Progenitor cell of endocrine pancreas (in vitro differentiated cells): ENCODE results near the gene IL1A. TPM values are rescaled to one million over a fixed set of nuclear protein-coding genes. Genes with fewer than 3 reads are reported as not detected.

Source experiments
- DNase-seq: peaks from one replicate; pipeline ENCODE4 v3.0.0; 2021; ENCODE audit warnings: low spot score; ENCODE audit not compliant: unreplicated experiment
- H3K27ac Mint-ChIP-seq: 2 replicates; pipeline ENCODE4 v1.8.0; 2021; ENCODE audit warnings: mild to moderate bottlenecking, moderate library complexity, mixed read lengths
- H3K27me3 Mint-ChIP-seq: 2 replicates; pipeline ENCODE4 v1.8.0; 2021; ENCODE audit warnings: mixed read lengths
- H3K36me3 Mint-ChIP-seq: 2 replicates; pipeline ENCODE4 v1.8.0; 2022; ENCODE audit warnings: mixed read lengths; ENCODE audit not compliant: insufficient read depth
- H3K4me1 Mint-ChIP-seq: 2 replicates; pipeline ENCODE4 v1.8.0; 2021; ENCODE audit warnings: low read depth, mixed read lengths
- H3K4me3 Mint-ChIP-seq: 2 replicates; pipeline ENCODE4 v1.8.0; 2021; ENCODE audit warnings: low read depth, mild to moderate bottlenecking, moderate library complexity, mixed read lengths
- H3K9me3 Mint-ChIP-seq: 2 replicates; pipeline ENCODE4 v1.8.0; 2021; ENCODE audit warnings: low read depth, mixed read lengths
- CTCF ChIP-seq: fragments of 200-600 bp; sonication (generic); IDR thresholded peaks from one replicate; pipeline ENCODE4 v1.5.0; 2021; ENCODE audit warnings: antibody characterized with exemption, mild to moderate bottlenecking; ENCODE audit not compliant: unreplicated experiment
- total RNA-seq: library from RNA; stranded (reverse); gene quantifications from 2 replicates; pipeline ENCODE4 v1.2.1, GENCODE V29; 2021

The IL1A gene
- total RNA-seq, 1 donor from 2014 or later = 0.12 TPM

GRCh38 chr2:112831513-112831845, 47.2 kb upstream of the IL1A start:
- no peak for DNase-seq
- H3K27ac Mint-ChIP-seq = no peak overlapping the region
- no peaks in the 10 kb centered on the region for H3K9me3 Mint-ChIP-seq
- no peaks in the 10 kb centered on the region for H3K4me1 Mint-ChIP-seq
- no peaks in the 10 kb centered on the region for H3K36me3 Mint-ChIP-seq
- H3K4me3 Mint-ChIP-seq = no peak overlapping the region
- peaks cover 75% of the 10 kb centered on the region for H3K27me3 Mint-ChIP-seq
- TF ChIP-seq CTCF = no peak

GRCh38 chr2:112830682-112831512, 46.6 kb upstream of the IL1A start:
- Mint-ChIP-seq H3K4me3 (no peak overlapping the region), H3K27me3 (peaks cover 75% of the 10 kb centered on the region), H3K9me3 (no peaks in the 10 kb centered on the region), H3K4me1 (no peaks in the 10 kb centered on the region), H3K36me3 (no peaks in the 10 kb centered on the region), H3K27ac (no peak overlapping the region)
- no peak for TF ChIP-seq CTCF
- no peak for DNase-seq

GRCh38 chr2:112829961-112830681, 45.8 kb upstream of the IL1A start:
- Mint-ChIP-seq H3K27ac (no peak overlapping the region), H3K36me3 (no peaks in the 10 kb centered on the region), H3K4me3 (no peak overlapping the region), H3K4me1 (no peaks in the 10 kb centered on the region), H3K9me3 (no peaks in the 10 kb centered on the region), H3K27me3 (peaks cover 74% of the 10 kb centered on the region)
- DNase-seq = no peak
- TF ChIP-seq CTCF = no peak

GRCh38 chr2:112829101-112829960, 45.0 kb upstream of the IL1A start:
- no peaks in the 10 kb centered on the region for H3K36me3 Mint-ChIP-seq
- DNase-seq = no peak
- H3K4me1 Mint-ChIP-seq = no peaks in the 10 kb centered on the region
- H3K27me3 Mint-ChIP-seq = peaks cover 80% of the 10 kb centered on the region
- no peaks in the 10 kb centered on the region for H3K9me3 Mint-ChIP-seq
- H3K4me3 Mint-ChIP-seq = no peak overlapping the region
- H3K27ac Mint-ChIP-seq = no peak overlapping the region
- no peak for TF ChIP-seq CTCF

- no peak for DNase-seq
Measured at GRCh38 chr2:112828251-112828691, 44.0 kb upstream of the IL1A start.

More at GRCh38 chr2:112828251-112828691, 44.0 kb upstream of the IL1A start:
- no peak overlapping the region for H3K27ac Mint-ChIP-seq
- no peaks in the 10 kb centered on the region for H3K4me1 Mint-ChIP-seq
- no peaks in the 10 kb centered on the region for H3K9me3 Mint-ChIP-seq
- H3K27me3 Mint-ChIP-seq = peaks cover 82% of the 10 kb centered on the region
- TF ChIP-seq CTCF = no peak
- H3K36me3 Mint-ChIP-seq = no peaks in the 10 kb centered on the region
- no peak overlapping the region for H3K4me3 Mint-ChIP-seq
